Measurements from ENCODE around the gene ADCY2.

DNA sequence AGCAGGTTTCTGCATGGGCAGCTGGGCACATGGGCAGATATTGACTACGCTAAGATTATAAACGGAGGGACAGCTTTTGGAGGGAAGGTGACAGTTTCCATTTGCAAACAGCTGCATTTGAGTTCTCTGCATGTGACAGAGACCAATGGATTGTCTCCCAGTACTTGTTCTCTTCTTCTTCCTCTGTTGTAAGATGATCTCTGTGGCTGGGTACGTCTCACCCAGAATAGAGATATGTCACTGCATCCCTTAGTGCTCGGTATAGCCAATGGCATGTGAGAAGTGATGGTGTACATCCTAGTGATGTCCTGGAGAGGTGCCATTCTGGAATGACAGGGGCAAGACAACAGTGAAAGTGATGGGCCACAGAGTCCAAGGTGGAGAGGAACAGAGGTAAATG lies 283.7 kb downstream of the ADCY2 start:
- TF ChIP-seq, protein P1, sequence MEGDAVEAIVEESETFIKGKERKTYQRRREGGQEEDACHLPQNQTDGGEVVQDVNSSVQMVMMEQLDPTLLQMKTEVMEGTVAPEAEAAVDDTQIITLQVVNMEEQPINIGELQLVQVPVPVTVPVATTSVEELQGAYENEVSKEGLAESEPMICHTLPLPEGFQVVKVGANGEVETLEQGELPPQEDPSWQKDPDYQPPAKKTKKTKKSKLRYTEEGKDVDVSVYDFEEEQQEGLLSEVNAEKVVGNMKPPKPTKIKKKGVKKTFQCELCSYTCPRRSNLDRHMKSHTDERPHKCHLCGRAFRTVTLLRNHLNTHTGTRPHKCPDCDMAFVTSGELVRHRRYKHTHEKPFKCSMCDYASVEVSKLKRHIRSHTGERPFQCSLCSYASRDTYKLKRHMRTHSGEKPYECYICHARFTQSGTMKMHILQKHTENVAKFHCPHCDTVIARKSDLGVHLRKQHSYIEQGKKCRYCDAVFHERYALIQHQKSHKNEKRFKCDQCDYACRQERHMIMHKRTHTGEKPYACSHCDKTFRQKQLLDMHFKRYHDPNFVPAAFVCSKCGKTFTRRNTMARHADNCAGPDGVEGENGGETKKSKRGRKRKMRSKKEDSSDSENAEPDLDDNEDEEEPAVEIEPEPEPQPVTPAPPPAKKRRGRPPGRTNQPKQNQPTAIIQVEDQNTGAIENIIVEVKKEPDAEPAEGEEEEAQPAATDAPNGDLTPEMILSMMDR (IDR thresholded peaks at IDR 0.05) = no peak
- no peak for TF ChIP-seq POLR2AphosphoS5 (IDR thresholded peaks at IDR 0.05)

Data from prostate gland (tissue), 2 donors.